NCI-H128 (cell line): Measurements from ENCODE around the gene AHNAK2.
"Not testable (repeated sequence)": the region's sequence is repeated elsewhere in the genome, so short reads cannot be mapped to it uniquely, and the experiment has no call there.

ENCODE experiments used
- DNase-seq: peaks from one replicate; lab custom pipeline; 2025; ENCODE audit not compliant: unreplicated experiment; lab: John Stamatoyannopoulos, UW

Gene AHNAK2

GRCh38 chr14:104954746-104955395 lies 23.3 kb downstream of the AHNAK2 start:
- DNase-seq, result no peak

DNA sequence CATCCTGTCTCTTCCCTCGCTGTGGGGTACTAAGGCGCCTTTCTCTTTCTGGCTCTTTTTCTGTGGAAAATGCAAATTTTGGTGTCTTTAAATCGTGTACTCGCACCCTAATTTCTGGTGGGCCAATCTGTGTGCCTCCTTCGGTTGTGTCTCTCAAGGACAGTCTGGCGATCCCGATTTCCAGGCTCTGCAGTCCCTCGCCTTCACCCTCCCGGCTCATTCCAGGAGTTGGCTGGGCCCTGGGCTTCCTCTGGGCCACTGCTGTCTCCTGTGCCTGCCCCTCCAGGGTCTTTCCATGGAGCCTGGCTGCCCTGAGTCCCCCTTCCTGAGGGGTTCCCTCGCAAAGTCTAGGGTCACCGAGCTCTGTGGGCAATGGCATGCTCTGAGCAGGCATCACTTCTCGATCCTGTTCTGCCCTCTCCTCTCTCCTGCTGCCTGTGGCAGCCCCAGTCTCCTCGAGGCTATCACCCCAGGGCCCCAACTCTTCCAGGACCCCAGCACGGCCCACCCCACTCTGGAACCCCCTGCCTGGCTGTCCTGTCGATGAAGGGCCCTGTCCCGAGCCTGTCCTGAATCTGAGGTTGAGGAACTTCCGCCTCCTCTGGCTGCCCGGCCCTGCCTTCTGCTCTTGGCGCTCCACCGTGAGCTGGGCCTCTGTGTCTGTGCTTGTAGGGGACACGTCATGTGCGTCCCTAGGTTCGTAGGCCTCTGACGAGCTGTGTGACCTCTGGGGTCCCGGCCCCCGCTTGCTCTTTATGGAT lies 24.1 kb downstream of the AHNAK2 start:
- DNase-seq, result no peak

DNA sequence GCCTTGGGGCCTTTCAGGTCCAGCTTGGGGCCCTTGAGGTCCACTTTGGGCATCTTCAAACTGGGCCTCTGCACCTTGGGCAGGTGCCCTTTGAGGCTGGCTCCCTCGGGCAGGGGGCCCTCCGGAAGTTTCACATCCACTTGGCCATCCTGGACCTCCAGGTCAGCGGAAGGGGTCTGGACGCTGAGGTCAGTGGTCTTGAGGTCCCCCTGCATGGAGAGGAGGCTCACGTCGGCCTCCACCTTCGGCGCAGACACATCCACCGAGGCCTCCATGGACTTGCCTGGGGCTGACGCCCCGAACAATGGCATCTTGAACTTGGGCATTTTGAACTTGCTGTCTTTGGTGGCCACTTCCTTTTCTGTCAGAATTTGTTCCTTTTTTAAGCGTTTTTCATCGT lies 25.1 kb downstream of the AHNAK2 start:
- no peak for DNase-seq

GRCh38 chr14:104951863-104952657 lies 26.1 kb downstream of the AHNAK2 start:
- DNase-seq, result not testable (repeated sequence)

GRCh38 chr14:104950701-104951100 lies 27.5 kb downstream of the AHNAK2 start:
- DNase-seq, result not testable (repeated sequence)

GRCh38 chr14:104950021-104950420 lies 28.2 kb downstream of the AHNAK2 start:
- no peak for DNase-seq

DNA sequence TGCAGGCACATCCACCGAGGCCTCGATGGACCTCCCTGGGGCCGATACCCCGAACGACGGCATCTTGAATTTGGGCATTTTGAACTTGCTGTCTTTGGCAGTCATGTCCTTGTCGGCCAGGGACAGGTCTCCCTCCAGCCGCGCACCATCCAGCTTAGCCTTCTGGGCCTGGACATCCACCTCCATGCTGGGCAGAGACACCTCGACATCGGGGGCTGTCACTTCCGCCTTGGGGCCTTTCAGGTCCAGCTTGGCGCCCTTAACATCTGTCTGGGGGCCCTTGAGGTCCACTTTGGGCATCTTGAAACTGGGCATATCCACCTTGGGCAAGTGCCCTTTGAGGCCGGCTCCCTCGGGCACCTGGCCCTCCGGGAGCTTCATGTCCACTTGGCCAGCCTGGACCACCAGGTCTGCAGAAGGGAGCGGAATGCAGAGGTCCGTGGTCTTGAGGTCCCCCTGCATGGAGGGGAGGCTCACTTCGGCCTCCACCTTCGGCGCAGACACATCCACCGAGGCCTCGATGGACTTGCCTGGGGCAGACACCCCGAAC lies 28.7 kb downstream of the AHNAK2 start:
- DNase-seq, result not testable (repeated sequence)

- DNase-seq, result no peak
Observed at GRCh38 chr14:104948736-104949031, 29.5 kb downstream of the AHNAK2 start.

DNA sequence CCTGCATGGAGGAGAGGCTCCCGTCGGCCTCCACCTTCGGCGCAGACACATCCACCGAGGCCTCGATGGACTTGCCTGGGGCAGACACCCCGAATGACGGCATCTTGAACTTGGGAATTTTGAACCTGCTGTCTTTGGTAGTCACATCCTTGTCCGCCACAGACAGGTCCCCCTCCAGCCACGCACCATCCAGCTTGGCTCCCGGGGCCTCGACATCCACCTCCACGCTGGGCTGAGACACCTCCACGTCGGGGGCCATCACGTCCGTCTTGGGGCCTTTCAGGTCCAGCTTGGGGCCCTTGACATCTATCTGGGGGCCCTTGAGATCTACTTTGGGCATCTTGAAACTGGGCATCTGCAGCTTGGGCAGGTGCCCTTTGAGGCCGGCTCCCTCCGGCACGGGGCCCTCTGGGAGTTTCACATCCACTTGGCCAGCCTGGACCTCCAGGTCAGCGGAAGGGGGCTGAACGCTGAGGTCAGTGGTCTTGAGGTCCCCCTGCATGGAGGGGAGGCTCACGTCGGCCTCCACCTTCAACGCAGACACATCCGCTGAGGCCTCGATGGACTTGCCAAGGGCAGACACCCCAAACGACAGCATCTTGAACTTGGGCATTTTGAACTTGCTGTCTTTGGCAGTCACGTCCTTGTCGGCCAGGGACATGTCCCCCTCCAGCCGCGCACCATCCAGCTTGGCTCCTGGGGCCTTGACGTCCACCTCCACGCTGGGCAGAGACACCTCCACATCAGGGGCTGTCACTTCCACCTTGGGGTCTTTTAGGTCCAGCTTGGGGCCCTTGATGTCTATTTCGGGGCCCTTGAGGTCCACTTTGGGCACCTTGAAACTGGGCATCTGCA lies 30.1 kb downstream of the AHNAK2 start:
- not testable (repeated sequence) for DNase-seq

DNA sequence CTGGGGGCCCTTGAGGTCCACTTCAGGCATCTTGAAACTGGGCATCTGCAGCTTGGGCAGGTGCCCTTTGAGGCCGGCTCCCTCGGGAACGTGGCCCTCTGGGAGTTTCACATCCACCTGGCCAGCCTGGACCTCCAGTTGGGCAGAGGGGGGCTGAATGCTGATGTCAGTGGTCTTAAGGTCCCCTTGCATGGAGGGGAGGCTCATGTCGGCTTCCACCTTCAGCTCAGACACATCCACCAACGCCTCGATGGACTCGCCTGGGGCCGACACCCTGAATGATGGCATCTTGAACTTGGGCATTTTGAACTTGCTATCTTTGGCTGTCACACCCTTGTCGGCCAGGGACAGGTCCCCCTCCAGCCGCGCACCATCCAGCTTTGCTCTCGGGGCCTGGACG lies 31.0 kb downstream of the AHNAK2 start:
- DNase-seq, result not testable (repeated sequence)

- not testable (repeated sequence) for DNase-seq
Observed at GRCh38 chr14:104945986-104946965, 31.9 kb downstream of the AHNAK2 start.

DNA sequence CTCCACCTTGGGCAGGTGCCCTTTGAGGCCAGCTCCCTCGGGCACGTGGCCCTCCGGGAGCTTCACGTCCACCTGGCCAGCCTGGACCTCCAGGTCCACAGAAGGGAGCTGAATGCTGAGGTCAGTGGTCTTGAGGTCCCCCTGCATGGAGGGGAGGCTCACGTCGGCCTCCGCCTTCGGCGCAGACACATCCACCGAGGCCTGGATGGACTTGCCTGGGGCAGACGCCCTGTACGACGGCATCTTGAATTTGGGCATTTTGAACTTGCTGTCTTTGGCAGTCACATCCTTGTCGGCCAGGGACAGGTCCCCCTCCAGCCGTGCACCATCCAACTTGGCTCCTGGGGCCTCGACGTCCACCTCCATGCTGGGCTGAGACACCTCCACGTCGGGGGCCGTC lies 32.9 kb downstream of the AHNAK2 start:
- not testable (repeated sequence) for DNase-seq

- DNase-seq, result not testable (repeated sequence)
Observed at GRCh38 chr14:104944436-104945205, 33.6 kb downstream of the AHNAK2 start.

GRCh38 chr14:104944016-104944308 lies 34.2 kb downstream of the AHNAK2 start:
- not testable (repeated sequence) for DNase-seq

- not testable (repeated sequence) for DNase-seq
Observed at GRCh38 chr14:104943216-104944015, 34.8 kb downstream of the AHNAK2 start.

DNA sequence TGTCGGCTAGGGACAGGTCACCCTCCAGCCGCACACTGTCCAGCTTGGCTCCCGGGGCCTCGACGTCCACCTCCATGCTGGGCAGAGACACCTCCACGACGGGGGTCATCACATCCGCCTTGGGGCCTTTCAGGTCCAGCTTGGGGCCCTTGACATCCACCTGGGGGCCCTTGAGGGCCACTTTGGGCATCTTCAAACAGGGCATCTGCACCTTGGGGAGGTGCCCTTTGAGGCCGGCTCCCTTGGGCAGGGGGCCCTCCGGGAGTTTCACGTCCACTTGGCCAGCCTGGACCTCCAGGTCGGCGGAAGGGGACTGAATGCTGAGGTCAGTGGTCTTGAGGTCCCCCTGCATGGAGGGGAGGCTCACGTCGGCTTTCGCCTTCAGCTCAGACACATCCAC lies 35.6 kb downstream of the AHNAK2 start:
- no peak for DNase-seq

DNA sequence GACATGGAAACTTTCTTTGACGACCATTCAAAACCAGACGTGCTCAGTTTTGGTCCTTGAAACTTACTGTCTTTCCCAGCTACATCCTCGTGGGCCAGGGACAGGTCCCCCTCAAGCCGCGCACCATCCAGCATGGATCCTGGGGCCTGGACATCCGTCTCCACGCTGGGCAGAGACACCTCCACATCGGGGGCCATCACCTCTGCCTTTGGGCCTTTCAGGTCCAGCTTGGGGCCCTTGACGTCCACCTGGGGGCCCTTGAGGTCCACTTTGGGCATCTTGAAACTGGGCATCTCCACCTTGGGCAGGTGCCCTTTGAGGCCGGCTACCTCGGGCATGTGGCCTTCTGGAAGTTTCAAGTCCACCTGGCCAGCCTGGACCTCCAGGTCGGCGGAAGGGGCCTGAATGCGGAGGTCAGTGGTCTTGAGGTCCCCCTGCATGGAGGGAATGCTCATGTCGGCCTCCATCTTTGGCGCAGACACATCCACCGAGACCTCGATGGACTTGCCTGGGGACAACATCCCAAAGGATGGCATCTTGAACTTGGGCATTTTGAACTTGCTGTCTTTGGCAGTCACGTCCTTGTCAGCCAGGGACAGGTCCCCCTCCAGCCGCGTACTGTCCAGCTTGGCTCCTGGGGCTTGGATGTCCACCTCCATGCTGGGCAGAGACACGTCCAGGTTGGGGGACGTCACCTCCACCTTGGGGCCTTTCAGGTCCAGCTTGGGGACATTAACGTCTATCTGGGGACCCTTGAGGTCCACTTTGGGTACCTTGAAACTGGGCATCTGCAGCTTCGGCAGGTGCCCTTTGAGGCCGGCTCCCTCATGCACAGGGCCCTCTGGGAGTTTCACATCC lies 36.4 kb downstream of the AHNAK2 start:
- DNase-seq, result no peak
